Stimulated activated CD4-positive, alpha-beta T cell treated with anti-CD3 and anti-CD28 coated beads, Interleukin-12 subunit alpha, Interleukin-12 subunit beta, amount 100 ng/mL, for 48 hours (primary cell): Measurements from ENCODE around the gene FAM200B.
"Not testable (repeated sequence)": the region's sequence is repeated elsewhere in the genome, so short reads cannot be mapped to it uniquely, and the experiment has no call there.

ENCODE experiments used
- DNase-seq, 3 donors: peaks; one replicate each; pipeline ENCODE4 v3.0.0-alpha.2; 2020; ENCODE audit warnings: low read depth in 2 of 3, low spot score in 1 of 3

FAM200B gene

GRCh38 chr4:15733061-15733460 lies 51.4 kb downstream of the FAM200B start:
- DNase-seq, result not testable (repeated sequence)

- DNase-seq, result no peak
Measured at GRCh38 chr4:15735536-15735935, 53.9 kb downstream of the FAM200B start.

DNA sequence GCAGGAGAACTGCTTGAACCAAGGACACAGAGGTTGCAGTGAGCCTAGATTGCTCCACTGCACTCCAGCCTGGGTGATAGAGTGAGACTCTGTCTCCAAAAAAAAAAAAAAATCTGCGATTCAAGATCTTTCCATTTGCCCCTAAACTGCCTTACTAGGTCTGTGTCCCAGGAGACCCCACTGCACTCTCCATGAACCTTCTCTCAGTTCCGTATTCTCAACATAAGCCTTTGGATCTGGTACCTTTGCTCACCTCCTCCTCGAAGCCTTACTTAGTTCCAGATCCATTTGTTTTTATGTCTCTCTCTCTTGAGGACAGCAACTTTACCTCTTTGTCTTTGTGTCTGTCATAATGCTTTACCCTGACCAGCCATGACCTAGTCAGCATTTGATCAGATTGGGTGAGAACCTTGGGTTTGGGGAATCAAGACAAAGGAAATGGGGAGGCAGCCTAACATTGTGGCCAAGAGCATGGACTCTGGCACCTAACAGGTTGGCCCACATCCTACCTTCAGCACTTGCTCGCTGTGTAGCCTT lies 55.0 kb downstream of the FAM200B start:
- no peak for DNase-seq

GRCh38 chr4:15737255-15737654 lies 55.6 kb downstream of the FAM200B start:
- no peak for DNase-seq

DNA sequence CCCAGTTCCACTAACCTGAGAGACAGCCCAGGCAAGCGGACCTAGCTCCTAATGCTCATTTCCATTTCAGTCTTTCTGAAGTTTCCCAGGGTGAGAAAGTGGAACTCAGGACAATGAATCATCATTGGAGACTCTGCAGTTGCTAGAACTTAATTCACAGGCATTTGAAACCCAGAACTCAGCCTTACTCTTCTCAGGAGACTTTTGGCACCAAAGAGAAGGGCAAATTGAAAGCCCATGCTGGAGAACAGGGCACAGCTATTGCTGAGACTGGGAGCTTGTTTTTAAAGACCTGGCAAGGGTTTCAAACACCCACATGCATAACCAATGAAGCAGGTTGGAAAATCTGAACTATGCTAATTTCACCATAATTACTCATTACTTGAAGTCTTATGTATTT lies 57.2 kb downstream of the FAM200B start:
- DNase-seq, result no peak
